LNCAP (cell line): ENCODE results near the gene FCRL2.

Experiments
- TF ChIP-seq, protein P1 (sequence below): fragments of 450-650 bp; IDR thresholded peaks from 2 replicates; pipeline ENCODE4 v1.5.1; 2017; ENCODE audit warnings: mild to moderate bottlenecking

The FCRL2 gene

DNA sequence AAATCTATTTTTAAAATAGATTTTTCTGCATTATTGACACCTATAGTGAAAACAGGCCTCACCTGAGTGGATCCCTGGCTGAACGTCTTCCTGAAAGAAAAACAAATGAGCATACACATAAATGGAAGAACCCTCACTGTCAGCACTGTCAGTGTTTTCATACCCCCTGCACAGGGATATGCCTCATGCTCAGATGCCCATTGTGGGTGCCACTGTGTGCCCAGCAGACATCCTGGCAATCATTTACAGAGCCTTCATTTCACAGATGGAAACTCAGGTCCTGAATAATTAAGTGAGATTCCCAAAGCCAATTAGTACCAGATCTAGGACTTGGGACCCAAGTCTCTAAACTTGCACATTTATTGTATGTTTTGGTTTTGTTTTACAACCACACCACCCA, 23.1 kb upstream of the FCRL2 start:
- TF ChIP-seq, protein P1, sequence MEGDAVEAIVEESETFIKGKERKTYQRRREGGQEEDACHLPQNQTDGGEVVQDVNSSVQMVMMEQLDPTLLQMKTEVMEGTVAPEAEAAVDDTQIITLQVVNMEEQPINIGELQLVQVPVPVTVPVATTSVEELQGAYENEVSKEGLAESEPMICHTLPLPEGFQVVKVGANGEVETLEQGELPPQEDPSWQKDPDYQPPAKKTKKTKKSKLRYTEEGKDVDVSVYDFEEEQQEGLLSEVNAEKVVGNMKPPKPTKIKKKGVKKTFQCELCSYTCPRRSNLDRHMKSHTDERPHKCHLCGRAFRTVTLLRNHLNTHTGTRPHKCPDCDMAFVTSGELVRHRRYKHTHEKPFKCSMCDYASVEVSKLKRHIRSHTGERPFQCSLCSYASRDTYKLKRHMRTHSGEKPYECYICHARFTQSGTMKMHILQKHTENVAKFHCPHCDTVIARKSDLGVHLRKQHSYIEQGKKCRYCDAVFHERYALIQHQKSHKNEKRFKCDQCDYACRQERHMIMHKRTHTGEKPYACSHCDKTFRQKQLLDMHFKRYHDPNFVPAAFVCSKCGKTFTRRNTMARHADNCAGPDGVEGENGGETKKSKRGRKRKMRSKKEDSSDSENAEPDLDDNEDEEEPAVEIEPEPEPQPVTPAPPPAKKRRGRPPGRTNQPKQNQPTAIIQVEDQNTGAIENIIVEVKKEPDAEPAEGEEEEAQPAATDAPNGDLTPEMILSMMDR, result no peak

DNA sequence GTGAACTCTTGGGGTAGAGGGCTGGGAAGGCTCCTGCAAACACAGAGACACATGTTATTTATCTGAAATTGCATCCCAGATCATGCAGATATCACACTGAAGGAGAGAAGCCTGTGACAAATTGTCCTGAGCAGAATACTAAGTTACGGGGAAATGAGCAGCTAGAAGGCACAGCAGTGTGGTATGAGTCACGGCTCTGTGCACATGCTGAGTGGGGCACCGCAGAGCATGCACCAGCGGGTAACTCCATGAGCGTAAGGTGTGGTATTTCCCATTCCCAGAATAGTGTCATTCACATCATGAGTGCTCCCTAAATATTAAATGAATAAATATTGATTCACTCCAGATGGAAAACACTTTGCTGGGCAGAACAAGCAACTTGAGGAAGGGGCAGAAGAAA, 21.3 kb upstream of the FCRL2 start:
- TF ChIP-seq, protein P1, result no peak

DNA sequence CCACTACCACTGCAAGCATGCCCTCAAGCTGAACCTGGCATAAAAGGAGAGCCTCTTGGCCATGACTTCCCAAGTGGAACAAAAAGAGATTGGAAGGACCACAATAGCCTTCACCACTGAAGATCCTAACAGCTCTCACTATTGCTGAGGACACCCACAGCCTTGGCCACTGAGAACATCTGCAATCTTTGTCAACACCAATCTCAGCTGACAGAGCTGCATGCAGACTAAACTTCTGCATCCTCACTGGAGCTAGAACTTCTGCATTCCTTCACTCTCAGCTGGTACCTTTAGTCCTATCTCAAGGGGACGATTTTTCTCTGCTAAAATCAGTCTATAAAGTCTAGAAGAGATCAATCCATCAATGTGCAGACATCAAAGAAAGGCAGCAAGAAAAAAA, 8.3 kb upstream of the FCRL2 start:
- TF ChIP-seq, protein P1, result no peak

DNA sequence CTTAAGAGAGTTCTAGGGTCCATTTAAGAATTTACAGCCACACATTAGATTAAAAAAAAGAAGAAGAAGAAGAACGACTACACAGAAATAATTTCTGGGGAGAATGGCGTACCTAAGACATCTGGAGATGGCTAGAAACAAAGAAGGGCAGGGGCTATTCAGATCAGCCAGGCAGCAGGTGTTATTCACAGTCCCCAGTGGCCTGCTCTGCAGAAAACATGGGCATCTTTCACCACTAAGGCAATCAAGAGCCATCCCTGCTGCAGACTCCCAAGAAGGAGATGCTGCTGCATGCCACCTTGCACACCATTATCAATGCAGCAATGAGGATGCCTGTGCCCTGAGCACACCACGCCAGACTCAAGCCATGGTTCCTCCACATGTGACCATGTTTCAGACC, 7.9 kb upstream of the FCRL2 start:
- TF ChIP-seq, protein P1, result no peak

DNA sequence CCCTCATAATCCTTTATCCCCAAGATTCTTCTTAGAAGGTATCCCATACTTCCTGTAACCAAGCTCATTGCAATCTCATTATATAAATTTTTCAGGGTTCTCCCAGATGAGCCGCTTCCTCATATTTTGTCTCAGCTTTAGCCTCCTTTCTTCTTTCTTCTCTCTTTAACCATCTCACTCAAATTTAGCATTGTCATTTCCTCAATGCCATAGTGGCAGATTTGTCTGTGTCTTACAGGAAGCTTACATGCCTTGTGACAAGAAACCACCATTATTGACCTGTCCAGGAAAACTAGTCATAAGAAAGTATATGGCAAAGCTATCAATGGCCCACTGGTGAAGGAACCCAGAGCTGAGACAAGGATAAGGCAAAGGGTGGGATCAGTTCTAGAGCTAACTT, 6.0 kb upstream of the FCRL2 start:
- TF ChIP-seq, protein P1, result no peak

DNA sequence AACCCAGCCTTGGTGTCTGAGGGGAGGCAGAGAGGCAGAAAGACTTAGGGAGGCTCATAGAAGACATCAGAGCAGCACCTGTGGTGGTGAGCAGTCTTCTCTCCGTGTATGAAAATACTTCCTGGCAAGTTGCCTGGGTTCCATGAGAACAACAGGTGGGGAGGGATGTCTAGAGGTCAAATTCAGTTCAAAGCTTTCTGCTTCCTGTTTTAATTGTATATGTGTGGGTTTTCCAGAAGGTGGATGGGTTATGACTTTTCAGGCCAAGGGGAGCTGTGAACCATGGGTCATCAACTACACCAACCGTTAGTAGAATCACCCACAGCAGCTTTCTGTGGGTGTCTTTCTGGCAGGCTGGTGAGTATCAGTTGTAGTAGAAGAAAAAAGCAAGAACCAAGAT, 4.1 kb upstream of the FCRL2 start:
- TF ChIP-seq, protein P1, result no peak

DNA sequence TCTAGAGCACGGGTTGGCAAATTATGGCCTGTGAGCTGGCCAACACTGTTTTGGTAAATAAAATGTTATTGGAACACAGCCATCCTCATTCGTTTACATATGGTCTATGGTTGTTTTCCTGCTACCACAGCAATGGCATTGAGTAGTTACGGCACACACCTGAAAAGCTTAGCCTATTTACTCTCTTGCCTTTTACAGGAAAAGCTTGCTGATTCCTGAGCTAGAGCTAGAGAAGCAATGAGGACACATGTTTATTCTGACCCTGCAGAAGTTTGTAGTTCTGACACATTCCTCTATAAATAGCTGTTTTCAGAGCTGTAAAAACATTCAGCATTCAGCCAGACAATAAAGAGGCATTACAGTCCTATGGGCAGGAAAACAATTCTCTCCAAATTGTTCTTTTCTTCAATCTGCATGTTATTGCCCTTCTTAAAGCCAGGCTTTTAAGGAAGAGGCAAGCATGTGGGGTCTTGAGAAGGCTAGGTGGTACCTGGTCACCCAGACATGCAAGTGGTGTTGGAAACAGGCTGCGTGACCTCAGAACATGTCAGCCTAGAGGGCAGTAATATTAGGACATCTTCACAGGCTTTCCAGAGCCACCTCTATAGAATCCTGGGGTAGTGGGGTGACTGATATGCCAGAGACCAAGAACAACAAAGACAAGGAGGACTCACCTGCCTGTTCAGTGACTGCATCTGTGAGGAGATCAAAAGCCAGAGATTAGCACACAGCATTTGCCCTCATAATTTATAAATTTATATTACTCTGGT, 1.6 kb downstream of the FCRL2 start:
- TF ChIP-seq, protein P1, result no peak

DNA sequence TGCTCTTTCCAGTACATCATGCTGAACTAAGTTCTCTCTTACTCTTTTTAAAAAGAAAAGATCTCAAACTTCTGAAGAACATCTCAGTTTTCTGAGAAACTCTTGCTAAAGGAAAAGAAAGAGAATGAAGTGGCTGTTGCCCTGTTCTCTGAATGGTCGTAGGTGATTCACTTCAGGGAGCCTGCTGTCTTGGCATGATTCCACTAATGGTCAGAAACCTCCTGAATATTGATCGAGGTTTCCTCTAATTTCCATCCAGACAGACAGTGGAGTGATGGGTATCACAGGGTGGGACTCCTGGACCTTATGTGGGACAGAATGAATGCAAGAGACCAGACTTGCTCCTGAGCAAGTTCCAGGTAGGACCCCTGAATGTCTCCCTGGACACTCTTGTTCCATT, 2.5 kb downstream of the FCRL2 start:
- TF ChIP-seq, protein P1, result no peak
